WTC11 (cell line): ENCODE data around the gene ARL5A. TPM values are rescaled to one million over a fixed set of nuclear protein-coding genes. Genes with fewer than 3 reads are reported as not detected.

Source experiments
- ATAC-seq: fragments of 200-7000 bp; cut with Tn5 transposase; 2 replicates; pipeline ENCODE4 v1.10.0; 2021; ENCODE audit warnings: mild to moderate bottlenecking, moderate library complexity
- CTCF ChIA-PET: fragments of 300-600 bp; sonication (Branson Sonifier 250); formaldehyde crosslinking; loops from one replicate; lab custom pipeline; 2021; ENCODE audit warnings: antibody characterized with exemption; lab: Charles Lee
- POLR2A ChIA-PET: fragments of 350-600 bp; sonication (Branson Sonifier 250); formaldehyde crosslinking; loops from one replicate; lab custom pipeline; 2021; ENCODE audit warnings: antibody characterized with exemption; lab: Charles Lee
- DNase-seq: peaks from one replicate; pipeline ENCODE4 v3.0.0; 2021; ENCODE audit warnings: low spot score
- H3K27ac Mint-ChIP-seq: 2 replicates; pipeline ENCODE4 v1.8.0; 2021; ENCODE audit warnings: mixed read lengths
- H3K27me3 Mint-ChIP-seq: 2 replicates; pipeline ENCODE4 v1.8.0; 2021; ENCODE audit warnings: low read depth, mild to moderate bottlenecking, moderate library complexity, mixed read lengths
- H3K36me3 Mint-ChIP-seq: 2 replicates; pipeline ENCODE4 v1.8.0; 2021; ENCODE audit warnings: mixed read lengths
- H3K4me1 Mint-ChIP-seq: 2 replicates; pipeline ENCODE4 v1.8.0; 2022; ENCODE audit warnings: mixed read lengths
- H3K4me3 Mint-ChIP-seq: 2 replicates; pipeline ENCODE4 v1.8.0; 2021; ENCODE audit warnings: mild to moderate bottlenecking, moderate library complexity, mixed read lengths
- H3K9me3 Mint-ChIP-seq: 2 replicates; pipeline ENCODE4 v1.8.0; 2021; ENCODE audit warnings: mixed read lengths
- CBFB ChIP-seq: sonication (generic); formaldehyde crosslinking; IDR thresholded peaks from 2 replicates; pipeline ENCODE4 v1.8.1; 2022; ENCODE audit warnings: mild to moderate bottlenecking, low read depth, missing genetic modification reagents
- FOXP1 ChIP-seq: sonication (generic); formaldehyde crosslinking; IDR thresholded peaks from 2 replicates; pipeline ENCODE4 v1.8.0; 2022; ENCODE audit warnings: missing genetic modification reagents, mild to moderate bottlenecking, moderate library complexity, borderline replicate concordance
- HMGA2 ChIP-seq: fragments of 250-450 bp; sonication (Bioruptor Pico); IDR thresholded peaks from 2 replicates; pipeline ENCODE4 v1.4.0; 2021; ENCODE audit warnings: mild to moderate bottlenecking, moderate library complexity
- JAZF1 ChIP-seq: fragments of 250-450 bp; sonication (Bioruptor Pico); IDR thresholded peaks from 2 replicates; pipeline ENCODE4 v1.9.0; 2021; ENCODE audit warnings: moderate library complexity, mild to moderate bottlenecking, inconsistent platforms
- JUN ChIP-seq: sonication (generic); formaldehyde crosslinking; IDR thresholded peaks from 2 replicates; pipeline ENCODE4 v1.8.0; 2023; ENCODE audit warnings: mild to moderate bottlenecking, missing genetic modification reagents
- NFYB ChIP-seq: sonication (generic); formaldehyde crosslinking; conservative IDR thresholded peaks from 2 replicates; pipeline ENCODE4 v1.8.0; 2022; ENCODE audit warnings: low read depth, missing genetic modification reagents
- NR1H2 ChIP-seq: sonication (generic); formaldehyde crosslinking; IDR thresholded peaks from 2 replicates; pipeline ENCODE4 v1.9.0; 2021; ENCODE audit warnings: mild to moderate bottlenecking, moderate library complexity, missing genetic modification reagents
- PRRX2 ChIP-seq: fragments of 250-450 bp; sonication (Bioruptor Pico); IDR thresholded peaks from 2 replicates; pipeline ENCODE4 v1.8.0; 2021; ENCODE audit warnings: mild to moderate bottlenecking
- TEAD1 ChIP-seq: sonication (generic); formaldehyde crosslinking; IDR thresholded peaks from 2 replicates; pipeline ENCODE4 v1.8.0; 2022; ENCODE audit warnings: mild to moderate bottlenecking, missing genetic modification reagents
- ZNF121 ChIP-seq: sonication (generic); formaldehyde crosslinking; IDR thresholded peaks from 2 replicates; pipeline ENCODE4 v1.8.0; 2023; ENCODE audit warnings: missing genetic modification reagents
- ZNF219 ChIP-seq: sonication (generic); formaldehyde crosslinking; IDR thresholded peaks from 2 replicates; pipeline ENCODE4 v1.8.0; 2023; ENCODE audit warnings: missing genetic modification reagents, mild to moderate bottlenecking, borderline replicate concordance
- total RNA-seq: library from RNA; stranded (reverse); gene quantifications from 3 replicates; pipeline ENCODE4 v1.2.3, GENCODE V29; 2021
- TF ChIP-seq, protein P1 (sequence below): sonication (generic); formaldehyde crosslinking; IDR thresholded peaks from 2 replicates; pipeline ENCODE4 v1.8.0; 2023; ENCODE audit warnings: mild to moderate bottlenecking, missing genetic modification reagents
- TF ChIP-seq, protein P2 (sequence below): sonication (generic); formaldehyde crosslinking; IDR thresholded peaks from 2 replicates; pipeline ENCODE4 v1.8.1; 2023; ENCODE audit warnings: mild to moderate bottlenecking, missing genetic modification reagents
- TF ChIP-seq, protein P3 (sequence below): sonication (generic); formaldehyde crosslinking; IDR thresholded peaks from 2 replicates; pipeline ENCODE4 v1.8.0; 2022; ENCODE audit warnings: mild to moderate bottlenecking, missing genetic modification reagents
- TF ChIP-seq, protein P4 (sequence below): sonication (generic); formaldehyde crosslinking; IDR thresholded peaks from 2 replicates; pipeline ENCODE4 v1.8.1; 2022; ENCODE audit warnings: mild to moderate bottlenecking, moderate library complexity, missing genetic modification reagents
- TF ChIP-seq, protein P5 (sequence below): sonication (generic); formaldehyde crosslinking; conservative IDR thresholded peaks from 2 replicates; pipeline ENCODE4 v1.8.1; 2022; ENCODE audit warnings: mild to moderate bottlenecking, missing genetic modification reagents
- TF ChIP-seq, protein P6 (sequence below): fragments of 250-450 bp; sonication (Bioruptor Pico); IDR thresholded peaks from 2 replicates; pipeline ENCODE4 v2.1.2; 2022; ENCODE audit warnings: mild to moderate bottlenecking, moderate library complexity
- TF ChIP-seq, protein P7 (sequence below): sonication (generic); formaldehyde crosslinking; IDR thresholded peaks from 2 replicates; pipeline ENCODE4 v1.8.0; 2022; ENCODE audit warnings: missing genetic modification reagents

The ARL5A gene
- total RNA-seq, 1 experiment from 2014 or later, result 82.7 TPM

DNA sequence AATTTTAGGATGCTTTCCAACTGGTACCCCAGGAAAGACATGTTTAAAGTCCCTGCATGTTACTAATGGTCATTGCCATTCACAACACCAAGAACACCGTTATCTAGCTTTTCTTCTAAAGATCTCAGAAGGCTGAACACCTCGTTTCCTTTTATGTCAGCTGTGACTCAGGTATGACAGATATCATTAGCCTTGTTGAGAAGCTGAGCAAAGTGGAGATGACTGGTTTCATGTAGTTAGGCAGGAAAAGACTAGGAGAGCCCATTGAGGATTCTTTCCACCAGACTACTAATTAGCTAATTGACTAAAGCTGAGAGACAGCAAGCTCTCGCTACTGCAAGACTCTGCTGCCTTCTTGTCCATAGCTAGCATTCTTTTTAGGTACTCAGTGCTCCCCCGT, 32.0 kb upstream of the ARL5A start:
- ATAC-seq, result no peak
- H3K4me3 Mint-ChIP-seq, result no peak overlapping the region
- CTCF ChIA-PET, result no interaction called here
- no peaks in the 10 kb centered on the region for H3K9me3 Mint-ChIP-seq
- H3K4me1 Mint-ChIP-seq, result peaks cover 2% of the 10 kb centered on the region; the same call in 1 of the 2 replicates
- H3K27ac Mint-ChIP-seq, result no peak overlapping the region
- H3K36me3 Mint-ChIP-seq, result no peaks in the 10 kb centered on the region
- no peaks in the 10 kb centered on the region for H3K27me3 Mint-ChIP-seq
- POLR2A ChIA-PET, result no interaction called here
- TF ChIP-seq CBFB (CRISPR knock-in tag), result no peak
- no peak for TF ChIP-seq JUN (CRISPR knock-in tag)
- no peak for TF ChIP-seq JAZF1 (CRISPR knock-in tag)
- TF ChIP-seq, protein P1, sequence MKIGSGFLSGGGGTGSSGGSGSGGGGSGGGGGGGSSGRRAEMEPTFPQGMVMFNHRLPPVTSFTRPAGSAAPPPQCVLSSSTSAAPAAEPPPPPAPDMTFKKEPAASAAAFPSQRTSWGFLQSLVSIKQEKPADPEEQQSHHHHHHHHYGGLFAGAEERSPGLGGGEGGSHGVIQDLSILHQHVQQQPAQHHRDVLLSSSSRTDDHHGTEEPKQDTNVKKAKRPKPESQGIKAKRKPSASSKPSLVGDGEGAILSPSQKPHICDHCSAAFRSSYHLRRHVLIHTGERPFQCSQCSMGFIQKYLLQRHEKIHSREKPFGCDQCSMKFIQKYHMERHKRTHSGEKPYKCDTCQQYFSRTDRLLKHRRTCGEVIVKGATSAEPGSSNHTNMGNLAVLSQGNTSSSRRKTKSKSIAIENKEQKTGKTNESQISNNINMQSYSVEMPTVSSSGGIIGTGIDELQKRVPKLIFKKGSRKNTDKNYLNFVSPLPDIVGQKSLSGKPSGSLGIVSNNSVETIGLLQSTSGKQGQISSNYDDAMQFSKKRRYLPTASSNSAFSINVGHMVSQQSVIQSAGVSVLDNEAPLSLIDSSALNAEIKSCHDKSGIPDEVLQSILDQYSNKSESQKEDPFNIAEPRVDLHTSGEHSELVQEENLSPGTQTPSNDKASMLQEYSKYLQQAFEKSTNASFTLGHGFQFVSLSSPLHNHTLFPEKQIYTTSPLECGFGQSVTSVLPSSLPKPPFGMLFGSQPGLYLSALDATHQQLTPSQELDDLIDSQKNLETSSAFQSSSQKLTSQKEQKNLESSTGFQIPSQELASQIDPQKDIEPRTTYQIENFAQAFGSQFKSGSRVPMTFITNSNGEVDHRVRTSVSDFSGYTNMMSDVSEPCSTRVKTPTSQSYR, result no peak
- TF ChIP-seq, all 79 proteins: peak for 0
- no peak for DNase-seq

DNA sequence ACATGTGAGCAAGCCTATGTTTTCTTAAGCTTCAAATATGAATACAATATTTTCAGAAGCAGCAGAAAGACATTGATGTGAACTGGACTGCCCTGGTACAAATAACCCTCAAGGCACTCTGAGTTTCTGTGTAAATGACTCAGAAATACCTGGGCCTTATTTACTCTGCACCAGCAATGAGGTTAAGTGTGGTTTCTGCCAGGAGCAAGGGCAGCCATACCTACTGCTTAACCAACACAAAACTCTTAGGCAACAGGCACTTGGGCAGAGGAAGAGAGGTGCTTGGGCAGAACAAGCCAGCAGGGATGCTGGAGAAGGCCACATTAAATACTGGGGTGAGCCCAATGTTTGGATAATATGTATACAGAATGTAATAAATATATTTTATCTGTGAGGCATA, 29.4 kb upstream of the ARL5A start:
- ChIA-PET POLR2A (no interaction called here), CTCF (no interaction called here)
- ATAC-seq (no peak), DNase-seq (no peak)
- no peak overlapping the region for H3K4me3 Mint-ChIP-seq
- no peaks in the 10 kb centered on the region for H3K9me3 Mint-ChIP-seq
- H3K36me3 Mint-ChIP-seq, result no peaks in the 10 kb centered on the region
- peaks cover 7% of the 10 kb centered on the region; the same call in 1 of the 2 replicates for H3K4me1 Mint-ChIP-seq
- H3K27ac Mint-ChIP-seq, result no peak overlapping the region
- no peaks in the 10 kb centered on the region for H3K27me3 Mint-ChIP-seq
- TF ChIP-seq FOXP1 (no peak), NFYB (CRISPR knock-in tag) (no peak), ZNF121 (no peak)
- TF ChIP-seq, protein P2, sequence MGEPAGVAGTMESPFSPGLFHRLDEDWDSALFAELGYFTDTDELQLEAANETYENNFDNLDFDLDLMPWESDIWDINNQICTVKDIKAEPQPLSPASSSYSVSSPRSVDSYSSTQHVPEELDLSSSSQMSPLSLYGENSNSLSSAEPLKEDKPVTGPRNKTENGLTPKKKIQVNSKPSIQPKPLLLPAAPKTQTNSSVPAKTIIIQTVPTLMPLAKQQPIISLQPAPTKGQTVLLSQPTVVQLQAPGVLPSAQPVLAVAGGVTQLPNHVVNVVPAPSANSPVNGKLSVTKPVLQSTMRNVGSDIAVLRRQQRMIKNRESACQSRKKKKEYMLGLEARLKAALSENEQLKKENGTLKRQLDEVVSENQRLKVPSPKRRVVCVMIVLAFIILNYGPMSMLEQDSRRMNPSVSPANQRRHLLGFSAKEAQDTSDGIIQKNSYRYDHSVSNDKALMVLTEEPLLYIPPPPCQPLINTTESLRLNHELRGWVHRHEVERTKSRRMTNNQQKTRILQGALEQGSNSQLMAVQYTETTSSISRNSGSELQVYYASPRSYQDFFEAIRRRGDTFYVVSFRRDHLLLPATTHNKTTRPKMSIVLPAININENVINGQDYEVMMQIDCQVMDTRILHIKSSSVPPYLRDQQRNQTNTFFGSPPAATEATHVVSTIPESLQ (CRISPR knock-in tag), result no peak

DNA sequence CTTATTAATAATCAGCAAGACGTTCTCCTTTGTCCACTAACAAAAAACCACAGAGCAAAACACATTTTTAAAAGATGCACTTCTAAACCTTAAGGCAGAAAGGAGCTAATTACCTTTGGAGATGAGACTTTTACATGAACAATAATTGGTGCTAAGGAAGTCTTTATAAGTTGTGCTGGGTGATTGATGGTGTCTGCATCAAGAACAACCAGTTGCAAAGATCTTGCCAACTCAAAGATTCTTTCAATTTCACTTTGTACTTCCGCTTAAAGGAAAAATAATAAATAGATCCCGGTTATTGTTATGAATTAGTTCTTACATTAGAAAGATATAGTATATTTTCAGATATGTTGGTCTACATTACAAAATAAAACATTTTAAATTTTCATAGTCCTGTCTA, 26.9 kb upstream of the ARL5A start:
- ATAC-seq (no peak), DNase-seq (no peak)
- no peak overlapping the region for H3K27ac Mint-ChIP-seq
- H3K9me3 Mint-ChIP-seq, result no peaks in the 10 kb centered on the region
- no peaks in the 10 kb centered on the region for H3K36me3 Mint-ChIP-seq
- CTCF ChIA-PET, result no interaction called here
- H3K4me1 Mint-ChIP-seq, result 0 out of 2 replicates have a peak, but pooled peaks cover 5% of the 10 kb centered on the region
- no peak overlapping the region for H3K4me3 Mint-ChIP-seq
- H3K27me3 Mint-ChIP-seq, result no peaks in the 10 kb centered on the region
- POLR2A ChIA-PET, result no interaction called here
- TF ChIP-seq NR1H2 (CRISPR knock-in tag) (no peak), HMGA2 (CRISPR knock-in tag) (no peak), PRRX2 (no peak), ZNF219 (CRISPR knock-in tag) (no peak), TEAD1 (no peak)
- TF ChIP-seq, protein P3, sequence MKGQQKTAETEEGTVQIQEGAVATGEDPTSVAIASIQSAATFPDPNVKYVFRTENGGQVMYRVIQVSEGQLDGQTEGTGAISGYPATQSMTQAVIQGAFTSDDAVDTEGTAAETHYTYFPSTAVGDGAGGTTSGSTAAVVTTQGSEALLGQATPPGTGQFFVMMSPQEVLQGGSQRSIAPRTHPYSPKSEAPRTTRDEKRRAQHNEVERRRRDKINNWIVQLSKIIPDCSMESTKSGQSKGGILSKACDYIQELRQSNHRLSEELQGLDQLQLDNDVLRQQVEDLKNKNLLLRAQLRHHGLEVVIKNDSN (CRISPR knock-in tag), result no peak
- TF ChIP-seq, protein P2 (CRISPR knock-in tag), result no peak
- TF ChIP-seq, protein P4, sequence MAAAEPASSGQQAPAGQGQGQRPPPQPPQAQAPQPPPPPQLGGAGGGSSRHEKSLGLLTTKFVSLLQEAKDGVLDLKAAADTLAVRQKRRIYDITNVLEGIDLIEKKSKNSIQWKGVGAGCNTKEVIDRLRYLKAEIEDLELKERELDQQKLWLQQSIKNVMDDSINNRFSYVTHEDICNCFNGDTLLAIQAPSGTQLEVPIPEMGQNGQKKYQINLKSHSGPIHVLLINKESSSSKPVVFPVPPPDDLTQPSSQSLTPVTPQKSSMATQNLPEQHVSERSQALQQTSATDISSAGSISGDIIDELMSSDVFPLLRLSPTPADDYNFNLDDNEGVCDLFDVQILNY (CRISPR knock-in tag), result no peak
- TF ChIP-seq, protein P5, sequence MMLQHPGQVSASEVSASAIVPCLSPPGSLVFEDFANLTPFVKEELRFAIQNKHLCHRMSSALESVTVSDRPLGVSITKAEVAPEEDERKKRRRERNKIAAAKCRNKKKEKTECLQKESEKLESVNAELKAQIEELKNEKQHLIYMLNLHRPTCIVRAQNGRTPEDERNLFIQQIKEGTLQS (CRISPR knock-in tag), result no peak
- TF ChIP-seq, protein P6, sequence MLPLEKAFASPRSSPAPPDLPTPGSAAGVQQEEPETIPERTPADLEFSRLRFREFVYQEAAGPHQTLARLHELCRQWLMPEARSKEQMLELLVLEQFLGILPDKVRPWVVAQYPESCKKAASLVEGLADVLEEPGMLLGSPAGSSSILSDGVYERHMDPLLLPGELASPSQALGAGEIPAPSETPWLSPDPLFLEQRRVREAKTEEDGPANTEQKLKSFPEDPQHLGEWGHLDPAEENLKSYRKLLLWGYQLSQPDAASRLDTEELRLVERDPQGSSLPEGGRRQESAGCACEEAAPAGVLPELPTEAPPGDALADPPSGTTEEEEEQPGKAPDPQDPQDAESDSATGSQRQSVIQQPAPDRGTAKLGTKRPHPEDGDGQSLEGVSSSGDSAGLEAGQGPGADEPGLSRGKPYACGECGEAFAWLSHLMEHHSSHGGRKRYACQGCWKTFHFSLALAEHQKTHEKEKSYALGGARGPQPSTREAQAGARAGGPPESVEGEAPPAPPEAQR (CRISPR knock-in tag), result no peak
- TF ChIP-seq, protein P7, sequence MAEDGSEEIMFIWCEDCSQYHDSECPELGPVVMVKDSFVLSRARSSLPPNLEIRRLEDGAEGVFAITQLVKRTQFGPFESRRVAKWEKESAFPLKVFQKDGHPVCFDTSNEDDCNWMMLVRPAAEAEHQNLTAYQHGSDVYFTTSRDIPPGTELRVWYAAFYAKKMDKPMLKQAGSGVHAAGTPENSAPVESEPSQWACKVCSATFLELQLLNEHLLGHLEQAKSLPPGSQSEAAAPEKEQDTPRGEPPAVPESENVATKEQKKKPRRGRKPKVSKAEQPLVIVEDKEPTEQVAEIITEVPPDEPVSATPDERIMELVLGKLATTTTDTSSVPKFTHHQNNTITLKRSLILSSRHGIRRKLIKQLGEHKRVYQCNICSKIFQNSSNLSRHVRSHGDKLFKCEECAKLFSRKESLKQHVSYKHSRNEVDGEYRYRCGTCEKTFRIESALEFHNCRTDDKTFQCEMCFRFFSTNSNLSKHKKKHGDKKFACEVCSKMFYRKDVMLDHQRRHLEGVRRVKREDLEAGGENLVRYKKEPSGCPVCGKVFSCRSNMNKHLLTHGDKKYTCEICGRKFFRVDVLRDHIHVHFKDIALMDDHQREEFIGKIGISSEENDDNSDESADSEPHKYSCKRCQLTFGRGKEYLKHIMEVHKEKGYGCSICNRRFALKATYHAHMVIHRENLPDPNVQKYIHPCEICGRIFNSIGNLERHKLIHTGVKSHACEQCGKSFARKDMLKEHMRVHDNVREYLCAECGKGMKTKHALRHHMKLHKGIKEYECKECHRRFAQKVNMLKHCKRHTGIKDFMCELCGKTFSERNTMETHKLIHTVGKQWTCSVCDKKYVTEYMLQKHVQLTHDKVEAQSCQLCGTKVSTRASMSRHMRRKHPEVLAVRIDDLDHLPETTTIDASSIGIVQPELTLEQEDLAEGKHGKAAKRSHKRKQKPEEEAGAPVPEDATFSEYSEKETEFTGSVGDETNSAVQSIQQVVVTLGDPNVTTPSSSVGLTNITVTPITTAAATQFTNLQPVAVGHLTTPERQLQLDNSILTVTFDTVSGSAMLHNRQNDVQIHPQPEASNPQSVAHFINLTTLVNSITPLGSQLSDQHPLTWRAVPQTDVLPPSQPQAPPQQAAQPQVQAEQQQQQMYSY (CRISPR knock-in tag), result no peak
